NCI-H2107 (cell line): ENCODE results near the gene ZNF792.
"Not testable (repeated sequence)": the region's sequence is repeated elsewhere in the genome, so short reads cannot be mapped to it uniquely, and the experiment has no call there.

Source experiments
- DNase-seq: peaks from one replicate; lab custom pipeline; 2025; lab: John Stamatoyannopoulos, UW

Gene ZNF792

GRCh38 chr19:34970185-34970780, 6.3 kb upstream of the ZNF792 start:
- DNase-seq: not testable (repeated sequence)

- no peak for DNase-seq
These were observed 5.7 kb upstream of the ZNF792 start for GRCh38 chr19:34969721-34970120.

- DNase-seq: no peak
These were observed 3.5 kb upstream of the ZNF792 start for GRCh38 chr19:34967551-34967950.

- DNase-seq: not testable (repeated sequence)
These were observed 1.5 kb upstream of the ZNF792 start for GRCh38 chr19:34965505-34965904.

- DNase-seq: no peak
These were observed 569 bp upstream of the ZNF792 start for GRCh38 chr19:34964598-34964997.

GRCh38 chr19:34962687-34963572, 1.1 kb downstream of the ZNF792 start:
- no peak for DNase-seq

- DNase-seq: no peak
These were observed 2.0 kb downstream of the ZNF792 start for GRCh38 chr19:34961775-34962686.

- no peak for DNase-seq
These were observed 2.9 kb downstream of the ZNF792 start for GRCh38 chr19:34960940-34961679.

GRCh38 chr19:34960103-34960805, 3.8 kb downstream of the ZNF792 start:
- no peak for DNase-seq

GRCh38 chr19:34959021-34959420, 5.0 kb downstream of the ZNF792 start:
- DNase-seq: no peak

GRCh38 chr19:34957830-34958751, 5.9 kb downstream of the ZNF792 start:
- DNase-seq: no peak

- no peak for DNase-seq
These were observed 10.9 kb downstream of the ZNF792 start for GRCh38 chr19:34953092-34953491.

- no peak for DNase-seq
These were observed 20.0 kb downstream of the ZNF792 start for GRCh38 chr19:34943861-34944573.

- DNase-seq: no peak
These were observed 25.1 kb downstream of the ZNF792 start for GRCh38 chr19:34938886-34939285.

- DNase-seq: no peak
These were observed 27.8 kb downstream of the ZNF792 start for GRCh38 chr19:34936184-34936583.

GRCh38 chr19:34932494-34932893, 31.5 kb downstream of the ZNF792 start:
- DNase-seq: no peak

- peak; percentile 11 for DNase-seq
These were observed 37.2 kb downstream of the ZNF792 start, which contains the start of gene ZNF30 for GRCh38 chr19:34926685-34927375. Gene ZNF30, plus strand, starts transcription at chr19:34926903. Its CDS starts 3,045 bp downstream, at chr19:34929948.

GRCh38 chr19:34926361-34926684, 37.7 kb downstream of the ZNF792 start:
- DNase-seq: no peak
